Gastrocnemius medialis (tissue), 4 donors: ENCODE data around the gene KISS1.

Source experiments
- CTCF ChIP-seq, 5 experiments: fragments of 450-650 bp in 3 of 5; fragments of 200-600 bp in 2 of 5; sonication (generic) in 2 of 5; IDR thresholded peaks in 4 of 5; conservative IDR thresholded peaks in 1 of 5; 1 replicate in 4 of 5; 2 replicates in 1 of 5; pipeline ENCODE4 v1.5.1; 2016 to 2019; ENCODE audit warnings: antibody characterized with exemption in 5 of 5, mild to moderate bottlenecking in 3 of 5, moderate library complexity in 3 of 5
- POLR2A ChIP-seq, 2 donors: fragments of 450-650 bp; IDR thresholded peaks; one replicate each; pipeline ENCODE4 v1.6.1; 2017; ENCODE audit warnings: antibody characterized with exemption in 2 of 2, mild to moderate bottlenecking in 2 of 2, moderate library complexity in 2 of 2

GRCh38 chr1:204178487-204179281 lies 17.6 kb downstream of the KISS1 start:
- TF ChIP-seq POLR2A (IDR thresholded peaks at IDR 0.05) (no peak), CTCF (IDR thresholded peaks at IDR 0.05 in 4 of 5, conservative IDR thresholded peaks at IDR 0.05 in 1 of 5) (no peak)
